Right cardiac atrium (tissue), 5 donors: Measurements from ENCODE around the gene THSD7A. TPM values are rescaled to one million over a fixed set of nuclear protein-coding genes. Genes with fewer than 3 reads are reported as not detected.

ENCODE experiments used
- ATAC-seq, 2 donors: fragments of 200-7000 bp; cut with Tn5 transposase; one replicate each; pipeline versions ENCODE4 v1.8.0 to v1.9.1; 2020; ENCODE audit warnings: moderate library complexity in 2 of 2, mild to moderate bottlenecking in 1 of 2
- DNase-seq, 3 donors: peaks; one replicate each; pipeline ENCODE4 v3.0.0-alpha.2; 2020
- H3K27ac ChIP-seq: one replicate; pipeline ENCODE4 v1.5.1; 2013; ENCODE audit warnings: mild to moderate bottlenecking, low read length, control low read depth, moderate library complexity
- H3K27me3 ChIP-seq: one replicate; pipeline ENCODE4 v1.6.1; 2013; ENCODE audit not compliant: control insufficient read depth, insufficient read depth
- H3K4me1 ChIP-seq: one replicate; pipeline ENCODE4 v1.6.1; 2013; ENCODE audit warnings: low read length; ENCODE audit not compliant: control insufficient read depth, insufficient read depth
- H3K4me3 ChIP-seq: one replicate; pipeline ENCODE4 v1.5.1; 2013; ENCODE audit warnings: low read length, control low read depth
- H3K9me3 ChIP-seq: one replicate; pipeline ENCODE4 v1.6.1; 2013; ENCODE audit warnings: low read length; ENCODE audit not compliant: control insufficient read depth
- WGBS: extraction: QIAGEN DNeasy Blood & Tissue Kit; methylation state at CpG from one replicate; pipeline ENCODE4 v1.1.7; 2013; 5-methylcytosine and 5-hydroxymethylcytosine counted together
- intact Hi-C, 4 donors: fragments of 100-400 bp; cut with DNase I; formaldehyde crosslinking; loops; one replicate each; pipeline versions ENCODE4 v1.11.0 to v1.14.0; 2022 to 2023
- polyA plus RNA-seq: library from polyadenylated mRNA; stranded (reverse); fragments of 200-250 nt; gene quantifications from one replicate; pipeline ENCODE4 v1.2.3, GENCODE V29; 2013
- total RNA-seq, 4 donors: library from RNA; stranded (reverse); fragmentation: NEBNext Ultra II Directional; extraction: Animal tissue kit (Norgen Biotek cat#: 25700); gene quantifications; one replicate each; pipeline ENCODE4 v1.2.1, GENCODE V29; 2021
- donor health status: healthy with polysubstance abuse.
- donor health status: DM: no; HTN: yes; CAD: no.
- donor health status: DM: no; HTN: no; CAD: no.
- donor health status: DM: no; HTN: yes; CAD: no; lungs with severe emphysema.
- donor health status: DM: yes; HTN: yes; CAD: no.

THSD7A gene
- total and polyA plus RNA-seq, 5 donors = 0.34 to 3.6 (median 2.3) TPM

- Histone ChIP-seq H3K27me3 (no peaks in the 10 kb centered on the region), H3K4me1 (no peaks in the 10 kb centered on the region), H3K9me3 (no peaks in the 10 kb centered on the region), H3K4me3 (no peak overlapping the region), H3K27ac (no peak overlapping the region)
- DNase-seq = no peak
- intact Hi-C loops = no loop called here
- WGBS = 82% methylated on average over 3 of the region's 3 CpGs
- ATAC-seq = no peak
Observed at GRCh38 chr7:11505471-11505985, 326.5 kb downstream of the THSD7A start.

GRCh38 chr7:11492307-11492706 is 339.7 kb downstream of the THSD7A start:
- Histone ChIP-seq H3K4me3 (no peak overlapping the region), H3K27me3 (no peaks in the 10 kb centered on the region), H3K27ac (no peak overlapping the region), H3K4me1 (no peaks in the 10 kb centered on the region), H3K9me3 (no peaks in the 10 kb centered on the region)
- no peak for ATAC-seq
- intact Hi-C loops = no loop called here
- WGBS = 58% methylated on average over 1 of the region's 1 CpG
- DNase-seq = no peak

GRCh38 chr7:11491811-11492210 is 340.2 kb downstream of the THSD7A start:
- intact Hi-C loops = no loop called here
- Histone ChIP-seq H3K27ac (no peak overlapping the region), H3K4me1 (no peaks in the 10 kb centered on the region), H3K9me3 (no peaks in the 10 kb centered on the region), H3K4me3 (no peak overlapping the region), H3K27me3 (no peaks in the 10 kb centered on the region)
- 75% methylated on average over 4 of the region's 4 CpGs for WGBS
- ATAC-seq (no peak), DNase-seq (no peak)

GRCh38 chr7:11489280-11489679 is 342.7 kb downstream of the THSD7A start:
- Histone ChIP-seq H3K4me1 (no peaks in the 10 kb centered on the region), H3K27me3 (no peaks in the 10 kb centered on the region), H3K27ac (no peak overlapping the region), H3K9me3 (no peaks in the 10 kb centered on the region), H3K4me3 (no peak overlapping the region)
- no peak for DNase-seq
- ATAC-seq = no peak
- intact Hi-C loops = no loop called here

GRCh38 chr7:11486271-11486670 is 345.7 kb downstream of the THSD7A start:
- Histone ChIP-seq H3K4me1 (no peaks in the 10 kb centered on the region), H3K27ac (no peak overlapping the region), H3K27me3 (no peaks in the 10 kb centered on the region), H3K4me3 (no peak overlapping the region), H3K9me3 (no peaks in the 10 kb centered on the region)
- intact Hi-C loops = no loop called here
- ATAC-seq (no peak), DNase-seq (no peak)
- WGBS = 64% methylated on average over 2 of the region's 2 CpGs

GRCh38 chr7:11485636-11486035 is 346.4 kb downstream of the THSD7A start:
- no peaks in the 10 kb centered on the region for H3K9me3 ChIP-seq
- H3K4me1 ChIP-seq = no peaks in the 10 kb centered on the region
- DNase-seq (no peak), ATAC-seq (no peak)
- no peak overlapping the region for H3K27ac ChIP-seq
- H3K4me3 ChIP-seq = no peak overlapping the region
- intact Hi-C loops = no loop called here
- H3K27me3 ChIP-seq = no peaks in the 10 kb centered on the region

GRCh38 chr7:11480143-11480542 is 351.9 kb downstream of the THSD7A start:
- DNase-seq = no peak
- Histone ChIP-seq H3K4me1 (no peaks in the 10 kb centered on the region), H3K9me3 (no peaks in the 10 kb centered on the region), H3K27ac (no peak overlapping the region), H3K27me3 (no peaks in the 10 kb centered on the region), H3K4me3 (no peak overlapping the region)
- intact Hi-C loops = no loop called here
- ATAC-seq = no peak
- WGBS = 80% methylated on average over 3 of the region's 3 CpGs

GRCh38 chr7:11478882-11479281 is 353.1 kb downstream of the THSD7A start:
- intact Hi-C loops = no loop called here
- Histone ChIP-seq H3K4me3 (no peak overlapping the region), H3K27me3 (no peaks in the 10 kb centered on the region), H3K4me1 (no peaks in the 10 kb centered on the region), H3K27ac (no peak overlapping the region), H3K9me3 (no peaks in the 10 kb centered on the region)
- WGBS = 89% methylated on average over 3 of the region's 3 CpGs
- ATAC-seq (no peak), DNase-seq (no peak)

- intact Hi-C loops = no loop called here
- H3K4me1 ChIP-seq = no peaks in the 10 kb centered on the region
- 95% methylated on average over 1 of the region's 1 CpG for WGBS
- no peaks in the 10 kb centered on the region for H3K9me3 ChIP-seq
- no peaks in the 10 kb centered on the region for H3K27me3 ChIP-seq
- H3K4me3 ChIP-seq = no peak overlapping the region
- H3K27ac ChIP-seq = no peak overlapping the region
- DNase-seq (no peak), ATAC-seq (no peak)
Observed at GRCh38 chr7:11478426-11478825, 353.6 kb downstream of the THSD7A start.

- H3K27ac ChIP-seq = no peak overlapping the region
- no peaks in the 10 kb centered on the region for H3K9me3 ChIP-seq
- intact Hi-C loops = no loop called here
- no peaks in the 10 kb centered on the region for H3K27me3 ChIP-seq
- DNase-seq (no peak), ATAC-seq (no peak)
- H3K4me3 ChIP-seq = no peak overlapping the region
- H3K4me1 ChIP-seq = no peaks in the 10 kb centered on the region
- 83% methylated on average over 6 of the region's 6 CpGs for WGBS
Observed at GRCh38 chr7:11474902-11475585, 357.0 kb downstream of the THSD7A start.

- no peaks in the 10 kb centered on the region for H3K4me1 ChIP-seq
- no peak overlapping the region for H3K27ac ChIP-seq
- no peaks in the 10 kb centered on the region for H3K27me3 ChIP-seq
- 96% methylated on average over 8 of the region's 8 CpGs for WGBS
- no peak for DNase-seq
- no peak for ATAC-seq
- intact Hi-C loops = no loop called here
- H3K9me3 ChIP-seq = no peaks in the 10 kb centered on the region
- H3K4me3 ChIP-seq = no peak overlapping the region
Observed at GRCh38 chr7:11473807-11474424, 358.1 kb downstream of the THSD7A start.
